Endothelial cell of umbilical vein (primary cell): ENCODE measurements around the gene RNF187. TPM values are rescaled to one million over a fixed set of nuclear protein-coding genes. Genes with fewer than 3 reads are reported as not detected.

Experiments used
- BruUV-seq: library from RNA; stranded (reverse); fragments of 400-500 nt; replicated peaks from 2 replicates; lab custom pipeline; 2021; lab: Mats Ljungman, UMichigan
- CTCF ChIA-PET: fragments of 300-600, 350-600 bp; sonication (Branson Sonifier 250); formaldehyde crosslinking; loops from one replicate; lab custom pipeline; 2021; ENCODE audit warnings: antibody characterized with exemption, inconsistent platforms; lab: Charles Lee
- POLR2A ChIA-PET: fragments of 300-600, 350-600 bp; sonication (Branson Sonifier 250); formaldehyde crosslinking; loops from one replicate; lab custom pipeline; 2021; ENCODE audit warnings: antibody characterized with exemption, inconsistent platforms; lab: Charles Lee
- DNase-seq: peaks from one replicate; pipeline ENCODE4 v3.0.0-alpha.2; 2011; ENCODE audit warnings: low read depth, low spot score
- FAIRE-seq: peaks from 2 replicates; lab custom pipeline; 2011; peaks lifted over from hg19 to GRCh38; lab: Jason Lieb, UNC
- H2AFZ ChIP-seq: 2 replicates; pipeline ENCODE4 v1.6.0; 2012; ENCODE audit warnings: low read depth, low read length, control low read depth, inconsistent platforms
- H3K27ac ChIP-seq: 2 replicates; pipeline ENCODE4 v1.5.1; 2011; ENCODE audit warnings: low read depth, mild to moderate bottlenecking, control low read depth, low read length, moderate library complexity; ENCODE audit not compliant: insufficient read depth
- H3K27me3 ChIP-seq, 2 experiments: 2 replicates each; pipeline versions ENCODE4 v1.6.0 to v1.6.1; 2011; ENCODE audit warnings: low read length in 2 of 2, mixed read lengths in 1 of 2; ENCODE audit not compliant: control insufficient read depth in 2 of 2, insufficient read depth in 2 of 2
- H3K36me3 ChIP-seq, 2 experiments: 2 replicates in 1 of 2; 3 replicates in 1 of 2; pipeline ENCODE4 v1.5.1; 2011; ENCODE audit warnings: low read length in 2 of 2, mild to moderate bottlenecking in 1 of 2, moderate library complexity in 1 of 2; ENCODE audit not compliant: control insufficient read depth in 2 of 2, insufficient read depth in 2 of 2; ENCODE audit errors: extremely low read depth in 1 of 2
- H3K4me1 ChIP-seq: 3 replicates; pipeline ENCODE4 v1.5.1; 2011; ENCODE audit warnings: mild to moderate bottlenecking, low read length; ENCODE audit not compliant: control insufficient read depth, insufficient read depth; ENCODE audit errors: extremely low read depth
- H3K4me2 ChIP-seq: 2 replicates; pipeline ENCODE4 v1.6.1; 2011; ENCODE audit warnings: low read length, control low read depth, mixed read lengths; ENCODE audit not compliant: insufficient read depth
- H3K4me3 ChIP-seq, 3 experiments: fragments of 200-600 bp in 1 of 3; sonication (generic), shearing (Covaris generic) in 1 of 3; replicated peaks in 1 of 3; 2 replicates each; pipeline ENCODE4 v1.5.1; 2011 to 2016; ENCODE audit warnings: control low read depth in 3 of 3, low read length in 3 of 3, mild to moderate bottlenecking in 2 of 3, inconsistent platforms in 1 of 3, low read depth in 1 of 3, moderate library complexity in 1 of 3; ENCODE audit not compliant: insufficient read depth in 1 of 3
- H3K79me2 ChIP-seq: 2 replicates; pipeline ENCODE4 v1.6.0; 2012; ENCODE audit warnings: low read length, inconsistent platforms; ENCODE audit not compliant: control insufficient read depth, insufficient read depth
- H3K9ac ChIP-seq: replicated peaks from 2 replicates; pipeline ENCODE3; 2011; ENCODE audit warnings: low read length, control low read depth; ENCODE audit not compliant: insufficient read depth; ENCODE audit errors: extremely low read depth
- H3K9me1 ChIP-seq: replicated peaks from 3 replicates; pipeline ENCODE4 v1.6.0; 2011; ENCODE audit warnings: mild to moderate bottlenecking, low read length; ENCODE audit not compliant: control insufficient read depth, insufficient read depth; ENCODE audit errors: extremely low read depth
- H3K9me3 ChIP-seq: replicated peaks from 2 replicates; pipeline ENCODE4 v1.5.1; 2012; ENCODE audit warnings: low read length, inconsistent platforms; ENCODE audit not compliant: control insufficient read depth, insufficient read depth
- H4K20me1 ChIP-seq: replicated peaks from 2 replicates; pipeline ENCODE3; 2011; ENCODE audit warnings: mild to moderate bottlenecking, low read length; ENCODE audit not compliant: control insufficient read depth, insufficient read depth; ENCODE audit errors: extremely low read depth
- CTCF ChIP-seq, 2 donors: IDR thresholded peaks; 1 replicate in 1 of 2; 2 replicates in 1 of 2; pipeline ENCODE4 v1.5.1; 2011; ENCODE audit warnings: low read length in 2 of 2, mild to moderate bottlenecking in 2 of 2, moderate library complexity in 2 of 2, control low read depth in 1 of 2, inconsistent platforms in 1 of 2, low read depth in 1 of 2; ENCODE audit not compliant: insufficient read depth in 1 of 2; ENCODE audit errors: extremely low read depth in 1 of 2
- EZH2 ChIP-seq: IDR thresholded peaks from 2 replicates; pipeline ENCODE4 v1.6.1; 2012; ENCODE audit warnings: borderline replicate concordance, low read depth, mild to moderate bottlenecking, moderate library complexity, low read length, inconsistent platforms; ENCODE audit not compliant: severe bottlenecking
- GATA2 ChIP-seq: IDR thresholded peaks from 2 replicates; pipeline ENCODE4 v1.7.0; 2011; ENCODE audit warnings: low read depth, mild to moderate bottlenecking, moderate library complexity, mixed read lengths, low read length; ENCODE audit not compliant: insufficient read length, insufficient read depth
- JUN ChIP-seq: IDR thresholded peaks from 2 replicates; pipeline ENCODE4 v1.6.1; 2011; ENCODE audit warnings: borderline replicate concordance, low read depth; ENCODE audit not compliant: insufficient read length, insufficient read depth
- MAX ChIP-seq: IDR thresholded peaks from 2 replicates; pipeline ENCODE4 v1.6.1; 2011; ENCODE audit not compliant: insufficient read depth, insufficient read length
- MYC ChIP-seq: IDR thresholded peaks from one replicate; pipeline ENCODE4 v1.6.1; 2011; ENCODE audit warnings: mild to moderate bottlenecking, low read depth, low read length
- POLR2A ChIP-seq: IDR thresholded peaks from 2 replicates; pipeline ENCODE4 v1.6.1; 2012; ENCODE audit warnings: low read depth, mild to moderate bottlenecking, control low read depth, low read length
- POLR2AphosphoS5 ChIP-seq: IDR thresholded peaks from 2 replicates; pipeline ENCODE4 v1.6.1; 2012; ENCODE audit warnings: low read depth, mild to moderate bottlenecking, control low read depth, low read length, moderate library complexity; ENCODE audit not compliant: insufficient read depth
- dilution Hi-C: fragments of 300-500 bp; cut with MboI; formaldehyde crosslinking; loops from one replicate; pipeline ENCODE4 v1.15.0; 2019; ENCODE audit warnings: low sequenced_read_pairs; ENCODE audit not compliant: extremely low pct_ligation_motif_present
- intact Hi-C: fragments of 100-400 bp; cut with micrococcal nuclease; formaldehyde crosslinking; loops from one replicate; pipeline ENCODE4 v1.10.0; 2022
- polyA plus RNA-seq, 4 experiments: library from polyadenylated mRNA; depleted of rRNA in 3 of 4; stranded (reverse) in 3 of 4; unstranded in 1 of 4; fragments of >200 nt; gene quantifications; 2 replicates each; pipeline versions ENCODE4 v1.2.1 to v1.2.3, GENCODE V29; 2011 to 2012; ENCODE audit warnings: missing spikeins in 1 of 4
- total RNA-seq: library from RNA; stranded (reverse); gene quantifications from 2 replicates; pipeline ENCODE4 v1.2.3, GENCODE V29; 2021

Gene RNF187
- total and polyA plus RNA-seq, 2 donors (not counting 3 experiments of a cell fraction or from before 2014, with no cell fraction given): 48.0 to 86.4 TPM

GRCh38 chr1:228453614-228454013, 33.6 kb upstream of the RNF187 start:
- POLR2A ChIA-PET: no interaction called here
- no peak overlapping the region for H3K27ac ChIP-seq
- no peak overlapping the region for H3K4me3 ChIP-seq
- H3K9me1 ChIP-seq: no peaks in the 10 kb centered on the region
- no TSS peak for BruUV-seq
- dilution Hi-C loops (no loop called here), intact Hi-C loops (no loop called here)
- no peak for TF ChIP-seq GATA2
- no peak for TF ChIP-seq JUN
- TF ChIP-seq POLR2AphosphoS5: no peak
- TF ChIP-seq EZH2: no peak
- no peak for TF ChIP-seq MYC
- no peak for TF ChIP-seq CTCF (IDR thresholded peaks at IDR 0.05; ENCODE audit: extremely low read depth in 1 of 2, insufficient read depth in 1 of 2, low read depth in 1 of 2, low read length in 2 of 2)
- TF ChIP-seq MAX: no peak
- no peak for TF ChIP-seq POLR2A
- no peaks in the 10 kb centered on the region for H3K27me3 ChIP-seq
- no peak overlapping the region for H3K4me2 ChIP-seq
- CTCF ChIA-PET: no interaction called here
- no peaks in the 10 kb centered on the region for H3K9me3 ChIP-seq
- no peak overlapping the region for H3K9ac ChIP-seq
- H2AFZ ChIP-seq: no peak overlapping the region
- DNase-seq (no peak), FAIRE-seq (no peak)
- no peaks in the 10 kb centered on the region for H4K20me1 ChIP-seq
- no peaks in the 10 kb centered on the region for H3K79me2 ChIP-seq
- H3K36me3 ChIP-seq: no peaks in the 10 kb centered on the region
- H3K4me1 ChIP-seq: peaks cover 11% of the 10 kb centered on the region
